Measurements from ENCODE around the gene PROK1.
"Not testable (repeated sequence)": the region's sequence is repeated elsewhere in the genome, so short reads cannot be mapped to it uniquely, and the experiment has no call there.

PROK1 gene

GRCh38 chr1:110438893-110439292 lies 12.1 kb upstream of the PROK1 start:
- no peak for DNase-seq (ENCODE audit: low read depth)
- TF ChIP-seq POLR2A (IDR thresholded peaks at IDR 0.05; ENCODE audit: extremely low read depth, insufficient read length) (no peak), CTCF (IDR thresholded peaks at IDR 0.05; ENCODE audit: low read depth, low read length) (no peak), MAX (IDR thresholded peaks at IDR 0.05; ENCODE audit: low read depth, low read length) (no peak), MYC (IDR thresholded peaks at IDR 0.05; ENCODE audit: low read depth, low read length) (no peak)

GRCh38 chr1:110439873-110440272 lies 11.1 kb upstream of the PROK1 start:
- H3K4me3 ChIP-seq (ENCODE audit: low read depth, low read length); DNase-seq (ENCODE audit: low read depth): not testable (repeated sequence)

More at GRCh38 chr1:110438893-110439292, 12.1 kb upstream of the PROK1 start:
- no peak overlapping the region for H3K4me3 ChIP-seq (ENCODE audit: low read depth, low read length)

- TF ChIP-seq MYC (IDR thresholded peaks at IDR 0.05; ENCODE audit: low read depth, low read length): no peak
- TF ChIP-seq CTCF (IDR thresholded peaks at IDR 0.05; ENCODE audit: low read depth, low read length): no peak
- TF ChIP-seq POLR2A (IDR thresholded peaks at IDR 0.05; ENCODE audit: extremely low read depth, insufficient read length): no peak
- no peak for TF ChIP-seq MAX (IDR thresholded peaks at IDR 0.05; ENCODE audit: low read depth, low read length)
- DNase-seq (ENCODE audit: low read depth): no peak
- no peak overlapping the region for H3K4me3 ChIP-seq (ENCODE audit: low read depth, low read length)
Measured at GRCh38 chr1:110440877-110441276, 10.1 kb upstream of the PROK1 start.

- H3K4me3 ChIP-seq (ENCODE audit: low read depth, low read length): no peak overlapping the region
- no peak for TF ChIP-seq MAX (IDR thresholded peaks at IDR 0.05; ENCODE audit: low read depth, low read length)
- no peak for TF ChIP-seq CTCF (IDR thresholded peaks at IDR 0.05; ENCODE audit: low read depth, low read length)
- TF ChIP-seq MYC (IDR thresholded peaks at IDR 0.05; ENCODE audit: low read depth, low read length): no peak
- no peak for TF ChIP-seq POLR2A (IDR thresholded peaks at IDR 0.05; ENCODE audit: extremely low read depth, insufficient read length)
- no peak for DNase-seq (ENCODE audit: low read depth)
Measured at GRCh38 chr1:110441888-110442287, 9.1 kb upstream of the PROK1 start.

GRCh38 chr1:110443451-110443850 lies 7.5 kb upstream of the PROK1 start:
- DNase-seq (ENCODE audit: low read depth): peak; percentile 45
- no peak overlapping the region for H3K4me3 ChIP-seq (ENCODE audit: low read depth, low read length)
- TF ChIP-seq POLR2A (IDR thresholded peaks at IDR 0.05; ENCODE audit: extremely low read depth, insufficient read length) (no peak), MAX (IDR thresholded peaks at IDR 0.05; ENCODE audit: low read depth, low read length) (no peak), CTCF (IDR thresholded peaks at IDR 0.05; ENCODE audit: low read depth, low read length) (no peak), MYC (IDR thresholded peaks at IDR 0.05; ENCODE audit: low read depth, low read length) (no peak)

- TF ChIP-seq MYC (IDR thresholded peaks at IDR 0.05; ENCODE audit: low read depth, low read length): no peak
- no peak for TF ChIP-seq CTCF (IDR thresholded peaks at IDR 0.05; ENCODE audit: low read depth, low read length)
- TF ChIP-seq POLR2A (IDR thresholded peaks at IDR 0.05; ENCODE audit: extremely low read depth, insufficient read length): no peak
- no peak for TF ChIP-seq MAX (IDR thresholded peaks at IDR 0.05; ENCODE audit: low read depth, low read length)
- DNase-seq (ENCODE audit: low read depth): no peak
- H3K4me3 ChIP-seq (ENCODE audit: low read depth, low read length): no peak overlapping the region
Measured at GRCh38 chr1:110444561-110444960, 6.4 kb upstream of the PROK1 start.
